GM21528 (cell line): ENCODE results near the gene RTN4R.
"Not testable (repeated sequence)": the region's sequence is repeated elsewhere in the genome, so short reads cannot be mapped to it uniquely, and the experiment has no call there.

Experiments
- ATAC-seq: cut with Tn5 transposase; IDR thresholded peaks from one replicate; pipeline ENCODE4 v1.9.1; 2021; ENCODE audit warnings: mild to moderate bottlenecking, moderate library complexity; ENCODE audit not compliant: unreplicated experiment, low FRiP score

Gene RTN4R

DNA sequence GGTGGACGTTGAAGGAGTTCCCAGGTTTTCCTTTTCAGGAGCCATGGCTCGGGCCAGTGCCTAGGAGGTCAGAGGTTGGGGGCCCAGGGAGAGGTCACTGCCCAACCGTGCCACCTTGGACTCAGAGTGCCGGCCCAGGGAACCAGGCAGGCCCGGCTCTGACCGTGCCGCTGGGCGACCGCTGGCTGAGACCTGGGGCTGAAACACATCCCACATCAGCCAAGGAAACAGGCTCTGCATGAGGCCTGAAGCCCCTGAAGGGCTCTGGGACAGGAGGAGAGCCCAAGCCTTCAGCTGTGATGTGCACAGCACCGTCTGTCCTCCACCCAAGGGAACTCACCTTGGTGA is 21.9 kb upstream of the RTN4R start:
- no peak for ATAC-seq

DNA sequence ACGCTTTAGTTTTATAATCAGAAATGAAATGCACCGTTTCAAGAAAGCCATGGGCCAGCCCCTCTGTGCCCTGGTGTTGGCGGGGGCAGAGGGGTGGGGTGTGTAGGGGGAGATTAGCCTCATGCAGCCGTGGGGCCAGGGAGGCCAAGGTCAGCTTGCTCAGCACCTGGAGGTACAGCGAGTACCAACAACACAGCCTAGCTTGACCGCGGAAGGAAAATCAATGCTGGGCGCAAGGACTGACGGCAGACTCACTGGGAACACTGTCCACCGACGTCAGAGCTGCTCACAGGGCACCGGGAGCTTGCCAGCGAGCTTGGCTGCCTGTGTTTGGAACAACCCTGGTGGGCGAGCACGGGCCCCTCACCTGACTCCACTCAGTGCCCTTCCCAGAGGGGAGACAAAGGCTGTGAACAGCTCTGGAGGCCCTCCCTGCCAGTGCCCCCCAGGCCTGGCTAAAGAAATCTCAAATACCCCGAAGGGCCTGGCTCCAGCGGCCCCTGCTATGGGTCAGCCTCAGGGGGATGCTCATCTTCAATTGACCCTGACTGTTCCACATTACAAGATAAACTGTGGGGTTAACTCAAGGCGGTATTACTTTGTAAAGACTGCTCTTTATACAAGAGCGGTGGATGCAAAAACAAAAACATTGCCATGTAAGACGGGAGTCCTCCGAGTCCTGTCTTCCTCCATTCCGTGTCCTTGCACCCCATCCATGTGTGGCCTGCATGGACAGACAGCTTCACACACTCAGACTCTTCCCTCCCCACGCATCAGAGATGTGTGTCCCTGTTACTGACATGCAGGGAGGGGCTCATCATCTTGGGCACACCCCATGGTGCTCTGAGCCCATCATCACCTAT is 21.3 kb upstream of the RTN4R start:
- ATAC-seq, result not testable (repeated sequence)

DNA sequence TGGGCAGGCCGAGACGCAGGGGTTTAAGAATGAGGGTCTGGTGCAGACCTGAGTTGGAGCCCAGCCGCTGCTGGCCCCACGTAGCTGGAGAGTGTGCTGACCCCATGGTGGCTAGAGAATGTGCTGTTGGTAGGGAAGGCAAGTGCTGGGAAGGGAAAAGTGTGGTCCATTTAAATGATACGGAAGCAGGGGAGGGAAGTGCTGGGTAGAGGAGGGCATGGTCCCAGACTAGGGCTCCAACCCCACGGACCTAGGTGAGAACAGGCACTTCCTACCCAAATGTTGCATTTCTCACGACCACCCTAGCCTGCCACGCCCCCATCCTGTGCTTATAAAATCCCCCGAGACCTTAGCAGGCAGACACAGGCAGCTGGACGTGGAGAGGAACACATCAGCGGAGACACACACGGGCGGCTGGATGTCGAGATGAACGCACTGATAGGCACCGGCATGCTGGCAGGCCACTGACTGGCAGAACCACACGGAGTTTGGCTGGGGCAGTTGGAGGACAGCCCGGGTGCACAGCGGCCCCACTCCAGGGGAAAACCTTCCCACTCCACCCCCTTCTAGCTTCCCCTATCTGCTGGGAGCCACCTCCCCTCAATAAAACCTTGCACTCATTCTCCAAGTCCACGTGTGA is 18.8 kb upstream of the RTN4R start:
- not testable (repeated sequence) for ATAC-seq

DNA sequence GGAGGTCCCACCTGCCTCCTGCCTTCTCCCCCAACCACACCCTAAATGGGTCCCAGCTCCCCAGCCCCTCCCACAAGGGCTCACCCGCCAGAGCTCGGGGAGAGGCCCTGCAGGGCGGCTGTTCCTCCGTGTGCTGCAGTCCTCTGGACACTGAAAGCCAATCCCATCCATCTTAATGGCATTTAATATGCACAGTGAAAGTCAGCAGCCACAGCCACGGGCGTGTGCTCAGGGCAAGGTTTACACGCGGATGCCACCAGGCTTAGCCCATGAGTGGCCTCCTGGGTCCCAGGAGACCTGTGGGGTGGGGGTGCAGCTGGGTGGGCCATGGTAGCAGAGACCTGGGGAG is 18.2 kb upstream of the RTN4R start:
- not testable (repeated sequence) for ATAC-seq

DNA sequence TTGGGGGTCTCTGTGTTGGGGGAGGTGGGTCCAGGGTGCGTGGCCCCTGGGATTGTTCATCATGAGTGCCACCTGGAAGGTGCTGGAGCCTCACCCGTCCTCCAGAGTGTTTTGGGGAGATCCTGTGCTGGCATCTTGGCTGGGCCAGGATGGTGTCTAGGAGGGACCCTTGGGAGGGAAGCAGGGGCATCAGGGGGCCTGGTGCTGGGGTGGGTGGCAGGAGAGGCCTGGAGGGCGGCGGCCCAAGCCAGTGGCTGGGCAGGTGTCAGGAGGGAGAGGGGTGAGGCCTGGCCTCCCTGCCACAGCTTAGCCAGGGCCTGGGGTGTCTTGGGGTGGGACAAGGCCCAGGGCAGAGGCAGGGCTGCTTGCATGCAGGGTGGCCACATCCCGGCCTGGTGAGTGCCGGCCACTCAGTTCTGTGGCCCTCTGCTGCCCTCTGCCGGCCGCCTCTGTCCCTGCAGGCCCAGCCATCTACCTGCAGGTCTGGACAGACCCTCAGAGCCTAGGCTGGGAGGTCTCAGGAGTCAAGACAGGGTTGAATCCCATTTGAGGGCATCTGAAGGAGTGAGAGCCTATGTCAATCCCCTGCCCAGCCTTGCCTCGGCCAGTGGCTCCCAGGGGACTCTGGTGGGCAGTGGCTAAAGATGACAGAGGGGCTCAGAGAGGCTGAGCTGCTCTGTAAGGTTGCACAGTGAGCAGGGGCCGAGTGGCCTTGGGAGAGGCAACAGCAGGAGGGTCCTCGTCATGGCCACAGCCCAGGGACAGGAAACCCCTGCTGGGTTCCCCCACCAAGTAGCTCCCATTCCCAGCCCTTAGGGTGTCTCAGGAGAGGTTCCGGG is 17.6 kb upstream of the RTN4R start:
- ATAC-seq, result not testable (repeated sequence)

DNA sequence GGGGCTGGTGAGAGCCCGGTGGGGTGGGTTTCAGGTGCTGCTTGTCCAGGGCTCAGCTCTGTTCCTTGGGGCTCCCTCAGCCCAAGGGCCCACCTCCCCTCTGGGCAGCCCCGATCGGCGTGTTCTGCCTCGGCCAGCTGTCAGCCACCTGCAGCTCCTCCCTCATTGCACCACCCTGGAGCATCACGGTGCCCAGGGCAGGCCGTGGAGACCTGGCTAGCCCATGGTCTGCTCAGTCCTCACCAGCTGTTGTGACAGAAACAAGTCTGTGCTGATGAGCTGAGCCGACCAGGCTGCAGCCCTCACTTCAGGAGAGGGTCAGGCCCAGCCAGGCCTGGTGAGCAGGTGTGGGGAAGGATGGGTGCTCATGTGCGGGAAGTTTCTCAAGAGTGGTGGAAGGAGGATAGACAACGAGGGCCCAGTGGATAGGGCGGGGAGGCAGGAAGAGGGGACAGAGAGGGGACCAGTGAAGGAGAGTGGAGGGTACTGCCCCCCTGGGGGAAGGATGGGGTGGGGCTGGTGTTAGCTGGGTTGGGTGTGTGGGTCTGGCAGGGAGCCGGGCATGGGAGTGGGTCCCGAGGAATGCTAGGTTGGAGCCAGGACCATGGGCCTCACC is 16.5 kb upstream of the RTN4R start:
- no peak for ATAC-seq

DNA sequence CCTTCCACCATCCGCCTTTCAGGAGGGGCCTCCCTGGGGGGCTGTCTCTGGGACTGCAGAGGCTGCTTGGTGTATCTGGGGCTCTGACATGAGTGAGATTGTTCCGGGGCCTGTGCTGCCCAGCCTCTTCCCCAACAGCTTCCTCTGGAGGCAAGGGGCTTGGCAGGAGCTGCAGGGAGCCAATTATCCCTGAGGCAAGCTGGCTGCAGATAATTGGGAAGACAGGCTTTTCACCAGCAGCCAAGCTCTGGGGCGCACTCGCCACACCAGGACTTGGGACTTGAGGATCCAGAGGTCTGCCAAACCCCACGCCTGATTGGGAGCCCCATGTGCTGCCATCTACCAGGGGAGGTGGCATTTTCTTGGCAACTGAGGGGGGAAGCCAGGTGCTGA is 15.6 kb upstream of the RTN4R start:
- ATAC-seq, result no peak

DNA sequence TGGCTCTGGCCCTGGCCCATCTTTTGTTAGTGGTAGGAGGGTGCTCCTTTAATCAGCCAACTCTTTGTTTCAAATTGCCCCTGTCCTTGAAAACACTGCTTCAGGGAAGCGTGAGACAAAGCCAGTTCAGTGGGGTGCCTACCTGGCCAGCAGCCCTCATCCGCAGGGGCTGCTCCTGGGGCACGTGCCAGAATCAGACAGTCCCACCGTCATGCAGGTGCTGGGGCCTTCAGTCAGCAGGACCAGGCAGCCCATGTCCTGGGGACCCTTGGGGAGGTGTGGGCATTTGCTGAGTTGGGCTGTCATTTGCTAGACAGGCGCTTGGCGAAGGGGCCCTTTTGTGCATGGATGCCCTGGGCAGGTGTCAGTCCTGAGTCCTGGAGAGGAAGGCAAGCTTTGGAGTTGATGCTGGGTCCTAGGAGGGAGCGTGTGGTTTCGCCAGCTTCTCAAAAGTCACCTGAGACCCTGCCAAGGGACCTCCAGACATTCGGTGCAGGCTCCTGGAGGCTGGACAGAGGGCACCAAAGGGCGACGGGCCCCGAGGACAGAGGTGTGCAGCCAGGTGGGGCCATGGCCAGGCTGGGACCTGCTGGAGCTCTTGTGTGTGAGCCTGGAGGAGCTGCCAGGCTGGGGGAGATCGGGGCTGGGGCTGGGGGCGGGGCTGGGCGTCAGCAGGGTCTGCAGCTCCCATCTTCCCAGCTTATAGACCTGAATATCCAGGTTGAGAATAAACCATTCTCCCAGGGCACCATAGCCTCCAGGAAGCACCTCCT is 15.0 kb upstream of the RTN4R start:
- ATAC-seq, result no peak

DNA sequence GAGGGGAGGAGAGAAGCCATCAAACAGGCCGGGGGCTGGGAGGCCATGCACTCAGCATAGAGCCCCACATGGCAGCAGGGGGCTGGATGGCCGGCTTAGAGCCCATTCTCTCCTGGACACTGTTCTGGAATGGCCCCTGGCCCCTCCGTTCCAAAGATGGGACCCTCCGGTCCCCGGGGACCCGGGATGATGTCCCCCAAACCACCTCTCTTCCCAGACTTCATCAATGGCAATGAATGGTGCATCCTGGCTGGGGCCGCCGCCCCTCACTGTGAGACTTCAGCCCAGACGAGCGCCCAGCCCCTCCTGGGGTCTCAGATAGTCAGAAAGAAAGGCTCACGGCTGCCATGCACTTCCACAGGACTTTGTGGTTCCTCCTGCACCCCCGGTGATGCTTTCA is 13.8 kb upstream of the RTN4R start:
- ATAC-seq, result no peak

DNA sequence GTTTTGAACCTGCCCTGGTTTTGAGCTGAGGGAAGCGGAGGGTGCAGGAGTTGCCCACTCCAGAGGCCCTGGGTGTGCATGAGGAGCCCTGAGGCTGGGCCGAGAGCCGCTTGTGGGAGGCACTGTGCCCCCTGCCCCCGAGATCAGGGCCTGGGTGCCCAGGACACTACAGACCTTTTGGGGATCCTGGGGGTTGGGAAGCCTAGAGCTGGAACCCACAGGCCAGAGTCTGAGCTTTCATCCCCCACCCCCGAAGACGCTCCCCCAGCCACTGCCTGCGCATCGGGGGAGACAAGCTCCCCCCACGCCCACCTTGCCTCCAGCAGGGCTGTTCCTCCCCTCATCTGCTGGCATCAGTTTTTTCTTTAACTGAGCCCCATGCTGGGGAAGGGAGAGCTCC is 13.4 kb upstream of the RTN4R start:
- ATAC-seq, result not testable (repeated sequence)

DNA sequence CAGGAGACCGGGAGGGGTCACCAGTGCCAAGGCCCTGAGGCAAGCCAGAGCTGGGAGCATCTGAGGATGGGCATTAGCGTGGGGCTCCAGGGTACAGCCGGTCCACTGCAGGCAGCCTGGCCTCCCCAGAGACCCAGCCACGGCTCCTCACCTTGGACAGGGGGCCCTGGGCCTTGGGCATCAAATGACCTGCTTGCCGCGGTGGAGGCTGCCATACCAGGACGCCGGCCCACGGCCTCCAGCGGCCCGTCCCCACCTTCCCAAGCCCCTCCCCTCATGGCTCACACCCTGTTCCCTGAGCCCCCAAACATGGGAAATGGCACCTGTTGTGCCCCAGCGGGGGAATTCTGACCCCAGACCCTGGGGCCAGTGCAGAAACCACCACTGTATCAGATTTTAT is 12.7 kb upstream of the RTN4R start:
- no peak for ATAC-seq

DNA sequence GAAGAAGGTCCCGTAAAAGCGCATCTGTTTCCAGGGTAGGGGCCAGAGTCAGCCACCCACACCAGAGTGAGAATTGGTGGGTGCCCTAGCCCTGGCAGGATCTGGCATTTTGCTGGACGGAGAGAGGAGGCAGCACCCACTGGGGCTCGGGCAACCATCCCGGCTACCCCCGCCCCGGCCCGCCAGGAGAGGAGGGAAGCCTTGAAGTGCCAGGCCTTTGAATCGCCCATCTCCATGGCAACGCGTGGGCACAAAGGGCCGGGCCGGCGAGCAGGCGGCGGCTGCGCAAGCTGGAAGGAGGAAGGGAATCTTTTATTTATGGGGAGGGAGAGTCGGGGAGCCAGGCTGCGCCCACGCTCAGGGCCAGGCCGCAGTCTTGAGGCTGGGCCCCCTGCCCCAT is 12.0 kb upstream of the RTN4R start:
- not testable (repeated sequence) for ATAC-seq

DNA sequence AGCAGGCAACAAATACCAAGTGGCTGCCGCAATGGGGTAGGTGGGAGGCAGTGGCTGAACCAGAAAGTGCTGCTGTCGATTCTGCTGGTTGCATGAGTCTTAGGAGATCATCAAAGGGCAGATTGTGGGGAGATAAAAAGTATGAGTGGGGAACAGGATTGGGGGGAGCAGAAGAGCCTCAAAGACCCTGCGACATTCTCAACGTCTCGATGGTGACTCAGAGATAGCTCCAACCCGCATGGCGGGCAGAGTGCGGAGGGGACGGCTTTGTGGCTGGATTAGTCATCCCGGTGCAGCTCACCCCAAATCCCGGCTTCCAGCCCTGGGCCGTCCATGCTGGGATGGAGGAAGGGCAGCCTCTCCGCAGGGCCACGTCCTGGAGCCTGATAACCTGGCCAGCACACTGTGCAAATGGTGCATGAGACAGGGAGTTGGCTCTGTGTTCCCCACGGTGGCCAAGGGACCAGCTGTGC is 11.6 kb upstream of the RTN4R start:
- ATAC-seq, result no peak

DNA sequence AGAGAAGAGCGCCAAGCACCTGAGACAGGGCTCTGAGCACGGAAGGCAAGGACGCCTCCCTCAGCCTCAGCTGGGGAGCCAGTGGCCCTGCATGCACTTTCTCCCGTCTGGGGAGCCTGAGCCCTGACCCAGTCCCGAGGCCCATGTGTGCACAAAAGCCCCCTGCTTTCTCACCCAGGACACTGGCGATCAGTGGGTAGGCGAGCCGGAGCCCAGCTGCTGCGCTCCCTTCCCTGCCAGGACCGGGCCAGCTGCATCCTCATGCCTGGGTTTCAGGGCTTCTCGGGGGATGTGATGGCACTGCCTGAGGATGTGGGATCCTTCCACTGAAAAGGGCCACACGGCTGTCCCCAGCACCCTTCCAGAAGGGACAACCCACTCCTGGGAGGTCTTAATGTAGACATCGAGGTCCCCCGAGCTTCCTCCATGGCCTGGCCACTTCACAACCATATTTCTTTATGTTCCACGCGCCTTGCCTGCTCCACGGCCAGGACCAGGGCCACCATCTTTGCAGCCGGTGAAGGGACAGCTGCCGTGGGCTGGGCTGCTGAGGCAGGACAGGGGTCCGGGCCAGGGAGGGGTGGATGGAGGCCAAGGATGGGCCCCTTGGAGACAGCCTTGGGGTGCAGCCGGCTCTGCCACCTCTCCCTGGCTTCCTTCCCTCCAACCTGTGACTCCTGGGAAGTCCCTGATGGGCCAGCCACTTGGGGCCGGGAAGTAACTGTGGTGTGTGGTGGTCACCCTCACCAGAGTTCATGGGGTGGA is 10.8 kb upstream of the RTN4R start:
- not testable (repeated sequence) for ATAC-seq

DNA sequence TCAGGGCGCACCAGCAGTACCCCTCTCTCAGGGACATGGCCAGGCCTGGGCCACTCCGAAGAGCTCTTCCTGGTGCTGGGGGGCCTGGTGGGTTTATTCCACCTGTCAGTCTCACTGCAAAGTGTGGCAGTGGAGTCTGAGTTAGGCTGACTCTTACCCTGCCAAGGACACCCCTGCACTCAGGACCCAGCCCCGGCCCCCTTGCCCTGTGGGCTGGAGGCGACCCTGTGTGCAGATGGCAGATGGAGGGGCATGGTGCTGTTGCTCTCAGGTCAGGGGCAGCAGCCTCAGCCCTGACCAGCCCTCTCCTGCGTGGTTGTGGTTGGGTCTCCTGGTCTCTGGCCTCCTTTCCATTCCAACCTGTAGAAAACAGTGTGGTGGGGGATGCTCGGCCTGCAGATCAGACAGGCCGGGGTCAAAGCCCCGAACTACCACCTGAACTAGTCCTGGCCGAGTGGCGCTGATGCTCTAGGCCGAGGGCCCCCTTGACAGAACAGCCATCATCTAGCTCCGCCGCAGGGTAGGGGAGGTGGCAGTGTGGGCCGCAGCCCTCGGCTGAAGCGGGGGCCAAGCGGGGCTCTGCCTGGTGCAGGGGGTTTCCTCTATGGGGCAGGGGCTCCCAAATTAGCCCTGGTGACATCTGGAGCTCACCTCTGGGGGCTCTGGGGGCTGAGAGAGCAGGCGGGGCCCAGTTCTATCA is 10.0 kb upstream of the RTN4R start:
- not testable (repeated sequence) for ATAC-seq

DNA sequence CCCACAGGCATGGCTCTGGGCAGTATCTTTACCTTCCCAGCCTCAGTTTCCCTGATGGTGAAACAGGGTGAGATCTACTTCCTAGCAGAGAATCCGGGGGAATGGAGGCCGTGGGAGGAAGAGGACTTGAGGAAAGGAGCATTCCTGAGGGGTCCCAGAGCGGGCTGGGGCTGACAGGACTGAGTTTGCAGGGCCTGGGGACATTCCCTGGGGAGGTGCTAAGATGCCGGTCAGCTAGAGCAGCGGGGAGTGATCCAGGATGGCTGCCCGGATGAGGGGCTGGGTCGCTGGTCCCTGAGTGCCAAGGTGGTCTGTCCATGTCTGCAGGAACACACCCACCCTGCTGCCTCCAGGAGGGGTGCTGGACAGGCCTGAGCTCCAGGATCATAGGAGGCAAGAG is 8.3 kb upstream of the RTN4R start:
- ATAC-seq, result no peak

DNA sequence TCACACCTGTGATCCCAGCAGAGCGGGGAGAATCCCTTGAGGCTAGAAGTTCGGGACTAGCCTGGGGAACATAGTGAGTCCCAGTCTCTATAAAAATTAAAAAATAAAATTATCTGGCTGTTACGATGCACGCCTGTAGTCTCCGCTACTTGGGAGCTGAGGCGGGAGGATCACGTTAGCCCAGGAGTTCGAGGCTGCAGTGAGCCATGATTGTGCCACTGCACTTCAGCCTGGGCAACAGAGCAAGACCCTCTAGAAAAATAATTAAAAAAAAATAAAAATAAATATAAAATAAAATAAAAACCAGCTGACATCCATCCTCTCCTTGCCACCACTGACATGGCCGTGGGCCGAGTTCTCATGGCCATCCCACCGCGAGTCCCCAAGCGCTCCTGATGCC is 7.7 kb upstream of the RTN4R start:
- ATAC-seq, result no peak

DNA sequence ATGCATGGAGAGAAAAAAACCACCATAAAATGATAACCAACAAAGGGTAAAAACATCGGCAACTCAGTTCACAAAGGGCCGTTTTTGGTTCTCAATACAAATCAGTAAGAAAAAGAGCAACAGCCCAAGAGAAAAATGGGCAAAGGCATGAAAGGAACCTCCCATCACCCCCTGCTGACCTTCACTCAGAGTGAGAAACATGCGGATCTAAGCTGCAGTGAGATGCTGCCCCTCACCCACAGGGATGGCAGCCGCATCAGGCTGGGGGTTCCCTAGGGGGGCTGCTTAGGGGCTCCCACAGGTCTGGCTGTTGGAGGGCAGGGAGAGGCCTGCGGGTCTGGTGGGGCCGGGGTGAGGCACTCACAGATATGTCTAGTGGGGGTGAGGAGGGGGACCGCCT is 7.2 kb upstream of the RTN4R start:
- not testable (repeated sequence) for ATAC-seq

DNA sequence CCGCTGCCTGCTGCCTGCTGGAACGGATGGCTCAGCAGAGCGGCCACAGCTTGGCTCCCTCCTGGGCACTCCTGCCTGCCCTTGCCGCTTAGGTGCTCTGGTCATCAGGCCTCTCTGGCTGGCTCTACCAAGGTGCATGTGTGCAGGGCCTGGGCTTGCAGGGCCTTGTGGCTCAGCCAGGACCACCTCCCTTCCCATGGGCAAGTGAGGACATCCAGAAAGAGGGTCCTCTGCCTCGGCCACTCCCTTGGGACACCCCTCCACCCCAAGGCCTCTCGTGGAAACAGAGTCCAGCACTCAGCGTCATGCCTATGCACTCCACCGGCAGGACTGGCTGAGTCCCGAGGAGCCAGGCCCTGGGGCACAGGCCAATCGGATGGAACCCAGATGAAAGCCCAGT is 6.3 kb upstream of the RTN4R start:
- ATAC-seq, result not testable (repeated sequence)
